ENCODE data around the gene CCDC86. TPM values are rescaled to one million over a fixed set of nuclear protein-coding genes. Genes with fewer than 3 reads are reported as not detected.

The CCDC86 gene
- total RNA-seq, 2 experiments from 2014 or later = 21.3 to 24.7 TPM

DNA sequence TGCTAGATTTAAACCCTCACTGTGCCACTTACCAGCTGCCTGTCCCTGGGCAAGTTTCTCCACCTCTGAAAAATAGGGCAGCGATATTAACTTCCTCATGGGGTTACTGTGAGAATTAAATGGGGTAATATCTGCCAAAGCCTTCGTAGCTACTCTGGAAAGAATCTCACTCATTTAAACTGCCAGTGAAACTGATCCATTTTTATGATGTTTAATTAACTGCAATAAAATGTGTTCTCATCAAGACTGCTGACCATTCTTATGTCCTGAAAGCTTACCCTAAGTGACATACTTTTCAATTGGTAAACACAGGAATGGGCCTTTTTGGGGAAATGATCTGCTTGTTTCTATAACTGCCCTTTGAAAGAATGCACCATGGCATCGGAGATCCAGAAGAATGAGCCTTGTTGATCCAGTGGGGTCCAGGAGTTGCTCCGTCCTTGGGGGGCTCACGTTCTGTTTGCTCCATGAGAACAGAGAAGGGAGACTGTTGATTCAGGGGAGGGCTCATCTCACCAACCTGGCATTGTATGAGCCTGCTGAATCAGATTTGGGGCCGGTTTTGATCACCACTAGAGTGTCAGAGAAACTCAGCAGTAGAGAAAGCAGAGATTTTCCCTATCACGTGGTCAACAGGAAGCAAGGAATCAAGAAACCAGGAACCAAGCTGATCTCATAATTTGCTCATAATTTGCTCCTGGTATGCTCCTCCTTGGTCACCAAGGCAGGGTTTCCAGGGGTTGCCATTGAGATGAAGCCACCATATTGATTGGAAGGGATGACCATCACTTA is 7.0 kb upstream of the CCDC86 start:
- no peaks in the 10 kb centered on the region for H3K36me3 ChIP-seq (ENCODE audit: insufficient read depth, low read length)
- H3K9me2 ChIP-seq (ENCODE audit: insufficient read depth, low read length) = no peaks in the 10 kb centered on the region
- no peak for TF ChIP-seq EZH2phosphoT487 (IDR thresholded peaks at IDR 0.05; ENCODE audit: borderline replicate concordance, low read depth, low read length)
- TF ChIP-seq, protein P1, sequence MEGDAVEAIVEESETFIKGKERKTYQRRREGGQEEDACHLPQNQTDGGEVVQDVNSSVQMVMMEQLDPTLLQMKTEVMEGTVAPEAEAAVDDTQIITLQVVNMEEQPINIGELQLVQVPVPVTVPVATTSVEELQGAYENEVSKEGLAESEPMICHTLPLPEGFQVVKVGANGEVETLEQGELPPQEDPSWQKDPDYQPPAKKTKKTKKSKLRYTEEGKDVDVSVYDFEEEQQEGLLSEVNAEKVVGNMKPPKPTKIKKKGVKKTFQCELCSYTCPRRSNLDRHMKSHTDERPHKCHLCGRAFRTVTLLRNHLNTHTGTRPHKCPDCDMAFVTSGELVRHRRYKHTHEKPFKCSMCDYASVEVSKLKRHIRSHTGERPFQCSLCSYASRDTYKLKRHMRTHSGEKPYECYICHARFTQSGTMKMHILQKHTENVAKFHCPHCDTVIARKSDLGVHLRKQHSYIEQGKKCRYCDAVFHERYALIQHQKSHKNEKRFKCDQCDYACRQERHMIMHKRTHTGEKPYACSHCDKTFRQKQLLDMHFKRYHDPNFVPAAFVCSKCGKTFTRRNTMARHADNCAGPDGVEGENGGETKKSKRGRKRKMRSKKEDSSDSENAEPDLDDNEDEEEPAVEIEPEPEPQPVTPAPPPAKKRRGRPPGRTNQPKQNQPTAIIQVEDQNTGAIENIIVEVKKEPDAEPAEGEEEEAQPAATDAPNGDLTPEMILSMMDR (conservative IDR thresholded peaks at IDR 0.05; ENCODE audit: low read length) = no peak
- CTCF ChIA-PET (ENCODE audit: unreplicated experiment) = no interaction called here
- no peaks in the 10 kb centered on the region for H3K79me2 ChIP-seq (ENCODE audit: insufficient read depth, low read depth, low read length)
- H3K9me3 ChIP-seq (ENCODE audit: low read length) = no peaks in the 10 kb centered on the region
- H4K20me1 ChIP-seq (ENCODE audit: insufficient read depth, low read length) = no peaks in the 10 kb centered on the region
- H3K4me1 ChIP-seq (ENCODE audit: insufficient read depth, low read length, poor library complexity, severe bottlenecking) = peaks cover 8% of the 10 kb centered on the region
- no TSS peak for BruUV-seq (replicated peaks)
- no peak for DNase-seq (ENCODE audit: low spot score)
- POLR2A ChIA-PET = interaction anchor here (1.1 kb wide), 1 partner anchor 69 kb away, joined by 3 read pairs; no protein-coding TSS in a partner anchor
- intact Hi-C loops (cut with micrococcal nuclease; ENCODE audit: unreplicated experiment) = loop anchor here (5.0 kb wide), 1 partner anchor 337 kb away; no protein-coding TSS in a partner anchor
- H3K27ac ChIP-seq (ENCODE audit: low read depth, low read length, poor library complexity, severe bottlenecking) = no peak overlapping the region
- H2AFZ ChIP-seq (ENCODE audit: low read length) = no peak overlapping the region
- no peak overlapping the region for H3K4me3 ChIP-seq (ENCODE audit: low read depth, low read length, poor library complexity, severe bottlenecking)
- H3K4me2 ChIP-seq (ENCODE audit: low read length) = no peak overlapping the region

DNA sequence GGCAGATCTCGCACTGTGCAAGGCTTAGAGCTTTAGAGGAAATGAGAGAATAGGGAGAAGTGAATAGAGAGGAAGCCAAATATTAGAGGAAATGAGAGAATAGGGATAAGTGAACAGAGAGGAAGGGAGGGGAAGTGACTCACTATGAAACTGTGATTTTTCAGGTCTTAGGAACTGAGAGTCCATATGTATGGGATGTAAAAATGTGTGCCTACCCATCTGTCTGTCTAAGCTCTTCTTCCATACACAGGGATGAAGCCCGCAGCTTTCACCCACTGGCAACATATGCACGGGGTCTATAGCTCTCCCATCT is 6.4 kb upstream of the CCDC86 start:
- Histone ChIP-seq H3K4me3 (ENCODE audit: low read depth, low read length, poor library complexity, severe bottlenecking) (no peak overlapping the region), H3K4me1 (ENCODE audit: insufficient read depth, low read length, poor library complexity, severe bottlenecking) (peaks cover 8% of the 10 kb centered on the region), H4K20me1 (ENCODE audit: insufficient read depth, low read length) (no peaks in the 10 kb centered on the region), H2AFZ (ENCODE audit: low read length) (no peak overlapping the region), H3K9me2 (ENCODE audit: insufficient read depth, low read length) (no peaks in the 10 kb centered on the region), H3K4me2 (ENCODE audit: low read length) (no peak overlapping the region), H3K9me3 (ENCODE audit: low read length) (no peaks in the 10 kb centered on the region), H3K27ac (ENCODE audit: low read depth, low read length, poor library complexity, severe bottlenecking) (no peak overlapping the region), H3K36me3 (ENCODE audit: insufficient read depth, low read length) (no peaks in the 10 kb centered on the region), H3K79me2 (ENCODE audit: insufficient read depth, low read depth, low read length) (no peaks in the 10 kb centered on the region)
- intact Hi-C loops (cut with micrococcal nuclease; ENCODE audit: unreplicated experiment) = no loop called here
- TF ChIP-seq, protein P1 (conservative IDR thresholded peaks at IDR 0.05; ENCODE audit: low read length) = no peak
- TF ChIP-seq EZH2phosphoT487 (IDR thresholded peaks at IDR 0.05; ENCODE audit: borderline replicate concordance, low read depth, low read length) = no peak
- no peak for DNase-seq (ENCODE audit: low spot score)
- CTCF ChIA-PET (ENCODE audit: unreplicated experiment) = no interaction called here
- POLR2A ChIA-PET = interaction anchor here (1.1 kb wide), 1 partner anchor 68 kb away, joined by 3 read pairs; no protein-coding TSS in a partner anchor
- BruUV-seq (replicated peaks) = no TSS peak

DNA sequence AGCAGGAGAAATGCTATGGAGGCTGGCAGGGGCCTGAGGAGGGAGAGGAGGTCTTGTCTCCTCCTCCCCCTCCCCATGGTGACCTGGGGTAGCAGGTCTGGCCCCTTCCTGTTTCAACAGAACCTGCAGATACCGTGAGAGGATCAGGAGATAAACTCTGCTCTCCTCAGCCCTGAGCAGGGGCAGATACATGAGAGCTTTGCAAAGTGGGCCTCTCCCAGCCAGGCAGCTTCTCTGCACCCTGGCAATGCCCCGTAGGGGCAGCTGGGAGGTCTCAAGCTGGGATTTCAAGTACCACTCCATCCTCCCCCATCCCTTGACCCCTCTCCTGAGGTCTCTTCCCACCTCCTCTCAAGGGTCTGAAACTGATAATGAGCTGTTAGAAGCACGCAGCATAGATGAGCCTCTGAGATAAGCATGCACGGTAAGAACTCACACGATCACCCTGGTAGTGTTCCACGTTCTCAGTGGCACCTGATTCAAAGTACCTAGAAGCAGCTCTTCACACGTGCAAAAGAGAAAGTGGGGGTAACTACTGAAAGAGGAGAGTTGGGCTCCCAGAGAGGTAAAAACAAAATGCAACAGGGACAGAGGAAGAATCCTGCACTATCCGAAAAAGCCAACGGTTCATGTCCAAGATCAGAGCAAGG is 4.9 kb upstream of the CCDC86 start:
- TF ChIP-seq, protein P1 (conservative IDR thresholded peaks at IDR 0.05; ENCODE audit: low read length) = no peak
- TF ChIP-seq EZH2phosphoT487 (IDR thresholded peaks at IDR 0.05; ENCODE audit: borderline replicate concordance, low read depth, low read length) = no peak
- ChIA-PET POLR2A (interaction anchor here (1.5 kb wide), 1 partner anchor 29 kb away, joined by 3 read pairs; no protein-coding TSS in a partner anchor), CTCF (ENCODE audit: unreplicated experiment) (no interaction called here)
- no TSS peak for BruUV-seq (replicated peaks)
- Histone ChIP-seq H3K36me3 (ENCODE audit: insufficient read depth, low read length) (no peaks in the 10 kb centered on the region), H3K79me2 (ENCODE audit: insufficient read depth, low read depth, low read length) (peaks cover 1% of the 10 kb centered on the region), H2AFZ (ENCODE audit: low read length) (no peak overlapping the region), H3K27ac (ENCODE audit: low read depth, low read length, poor library complexity, severe bottlenecking) (no peak overlapping the region), H3K4me2 (ENCODE audit: low read length) (no peak overlapping the region), H3K9me3 (ENCODE audit: low read length) (no peaks in the 10 kb centered on the region), H3K4me3 (ENCODE audit: low read depth, low read length, poor library complexity, severe bottlenecking) (no peak overlapping the region), H4K20me1 (ENCODE audit: insufficient read depth, low read length) (no peaks in the 10 kb centered on the region), H3K9me2 (ENCODE audit: insufficient read depth, low read length) (no peaks in the 10 kb centered on the region), H3K4me1 (ENCODE audit: insufficient read depth, low read length, poor library complexity, severe bottlenecking) (peaks cover 9% of the 10 kb centered on the region)
- no peak for DNase-seq (ENCODE audit: low spot score)
- intact Hi-C loops (cut with micrococcal nuclease; ENCODE audit: unreplicated experiment) = no loop called here

Data from OCI-LY7 (cell line).